Measurements from ENCODE around the gene NCKAP5.

Gene NCKAP5

GRCh38 chr2:133568172-133568571 is at the start of gene NCKAP5:
NCKAP5 (minus strand) TSS chr2:133568463; CDS start chr2:133517526, 50,937 bp downstream.
- no peak for DNase-seq

GRCh38 chr2:133609664-133610063 is 41.4 kb upstream of the NCKAP5 start:
- no peak for DNase-seq

GRCh38 chr2:133608291-133608690 is 40.0 kb upstream of the NCKAP5 start:
- no peak for DNase-seq

- no peak for DNase-seq
These were observed 39.4 kb upstream of the NCKAP5 start for GRCh38 chr2:133607679-133608078.

- no peak for DNase-seq
These were observed 38.4 kb upstream of the NCKAP5 start for GRCh38 chr2:133606616-133607015.

- no peak for DNase-seq
These were observed 37.5 kb upstream of the NCKAP5 start for GRCh38 chr2:133605766-133606137.

GRCh38 chr2:133605011-133605765 is 36.9 kb upstream of the NCKAP5 start:
- DNase-seq: no peak

- no peak for DNase-seq
These were observed 34.8 kb upstream of the NCKAP5 start for GRCh38 chr2:133603109-133603508.

- DNase-seq: no peak
These were observed 34.3 kb upstream of the NCKAP5 start for GRCh38 chr2:133602538-133602937.

GRCh38 chr2:133600266-133600928 is 32.1 kb upstream of the NCKAP5 start:
- DNase-seq: no peak

GRCh38 chr2:133599811-133600210 is 31.5 kb upstream of the NCKAP5 start:
- DNase-seq: no peak

GRCh38 chr2:133599211-133599803 is 31.0 kb upstream of the NCKAP5 start:
- DNase-seq: no peak

GRCh38 chr2:133598769-133599168 is 30.5 kb upstream of the NCKAP5 start:
- DNase-seq: no peak

- DNase-seq: no peak
These were observed 28.6 kb upstream of the NCKAP5 start for GRCh38 chr2:133596701-133597393.

- DNase-seq: no peak
These were observed 22.9 kb upstream of the NCKAP5 start for GRCh38 chr2:133591164-133591563.

GRCh38 chr2:133589456-133589855 is 21.2 kb upstream of the NCKAP5 start:
- DNase-seq: no peak

GRCh38 chr2:133588144-133588543 is 19.9 kb upstream of the NCKAP5 start:
- no peak for DNase-seq

- DNase-seq: no peak
These were observed 18.7 kb upstream of the NCKAP5 start for GRCh38 chr2:133586978-133587377.

GRCh38 chr2:133581010-133581760 is 12.9 kb upstream of the NCKAP5 start:
- DNase-seq: no peak

GRCh38 chr2:133579274-133579673 is 11.0 kb upstream of the NCKAP5 start:
- DNase-seq: no peak

- DNase-seq: no peak
These were observed 8.5 kb upstream of the NCKAP5 start for GRCh38 chr2:133576714-133577113.

- no peak for DNase-seq
These were observed 6.4 kb upstream of the NCKAP5 start for GRCh38 chr2:133574620-133575019.

GRCh38 chr2:133574186-133574585 is 5.9 kb upstream of the NCKAP5 start:
- DNase-seq: no peak
